CD4-positive, alpha-beta T cell (primary cell): ENCODE results near the gene FBXW4. TPM values are rescaled to one million over a fixed set of nuclear protein-coding genes. Genes with fewer than 3 reads are reported as not detected.

Experiments
- ATAC-seq: fragments of 200-7000 bp; cut with Tn5 transposase; one replicate; pipeline ENCODE4 v1.10.0; 2022; ENCODE audit warnings: mild to moderate bottlenecking; ENCODE audit not compliant: poor library complexity
- CTCF ChIA-PET: fragments of 350-600 bp; sonication (Branson Sonifier 250); formaldehyde crosslinking; loops from one replicate; lab custom pipeline; 2021; ENCODE audit warnings: antibody characterized with exemption, inconsistent platforms; lab: Charles Lee
- POLR2A ChIA-PET: fragments of 350-600 bp; sonication (Branson Sonifier 250); formaldehyde crosslinking; loops from one replicate; lab custom pipeline; 2021; ENCODE audit warnings: antibody characterized with exemption, inconsistent platforms; lab: Charles Lee
- DNase-seq, 14 experiments: peaks; one replicate each; pipeline ENCODE4 v3.0.0-alpha.2; 2013 to 2020; ENCODE audit warnings: mixed read lengths in 2 of 14
- H3K27ac ChIP-seq, 2 donors: one replicate each; pipeline versions ENCODE4 v1.5.1 to v1.7.0; 2013; ENCODE audit warnings: low read length in 2 of 2, low read depth in 1 of 2, mild to moderate bottlenecking in 1 of 2
- H3K27me3 ChIP-seq, 2 experiments: 1 replicate in 1 of 2; 2 replicates in 1 of 2; pipeline versions ENCODE4 v1.6.1 to v1.7.0; 2013; ENCODE audit warnings: low read length in 2 of 2, control low read depth in 1 of 2, mild to moderate bottlenecking in 1 of 2, moderate library complexity in 1 of 2; ENCODE audit not compliant: insufficient read depth in 2 of 2, control insufficient read depth in 1 of 2
- H3K36me3 ChIP-seq: one replicate; pipeline ENCODE4 v1.6.1; 2013; ENCODE audit warnings: low read length, control low read depth; ENCODE audit not compliant: insufficient read depth
- H3K4me1 ChIP-seq: one replicate; pipeline ENCODE4 v1.6.1; 2013; ENCODE audit warnings: low read length, control low read depth; ENCODE audit not compliant: insufficient read depth
- H3K4me3 ChIP-seq: one replicate; pipeline ENCODE4 v1.5.1; 2013; ENCODE audit warnings: mild to moderate bottlenecking, low read length, moderate library complexity
- H3K9me3 ChIP-seq, 2 experiments: 1 replicate in 1 of 2; 2 replicates in 1 of 2; pipeline versions ENCODE4 v1.6.1 to v1.7.0; 2013; ENCODE audit warnings: low read length in 2 of 2, mild to moderate bottlenecking in 2 of 2, control low read depth in 1 of 2, moderate library complexity in 1 of 2; ENCODE audit not compliant: control insufficient read depth in 1 of 2, insufficient read depth in 1 of 2
- H3K27ac Mint-ChIP-seq: one replicate; pipeline ENCODE4 v1.8.0; 2020; ENCODE audit warnings: mixed read lengths
- H3K27me3 Mint-ChIP-seq: one replicate; pipeline ENCODE4 v1.8.0; 2021; ENCODE audit warnings: mixed read lengths
- H3K36me3 Mint-ChIP-seq: one replicate; pipeline ENCODE4 v1.8.0; 2021; ENCODE audit warnings: low read depth, mixed read lengths
- H3K4me1 Mint-ChIP-seq: one replicate; pipeline ENCODE4 v1.8.0; 2021; ENCODE audit warnings: low read depth, mixed read lengths
- H3K4me3 Mint-ChIP-seq: one replicate; pipeline ENCODE4 v1.8.0; 2020; ENCODE audit warnings: mild to moderate bottlenecking, mixed read lengths
- H3K9me3 Mint-ChIP-seq: one replicate; pipeline ENCODE4 v1.8.0; 2020; ENCODE audit warnings: mixed read lengths
- intact Hi-C, 2 experiments: fragments of 100-400 bp; cut with DNase I in 1 of 2; cut with micrococcal nuclease in 1 of 2; formaldehyde crosslinking; loops; one replicate each; pipeline versions ENCODE4 v1.15.1 to v1.9.0; 2023 to 2025; cut with DNase I, micrococcal nuclease
- total RNA-seq, 174 experiments: library from RNA in 2 of 174; stranded (reverse) in 2 of 174; gene quantifications; one replicate each; pipeline ENCODE4 v1.2.3 and lab custom pipeline; 2021 to 2026
- TF ChIP-seq, protein P1 (sequence below): fragments of 200-600 bp; IDR thresholded peaks from one replicate; pipeline ENCODE4 v1.8.0; 2022; ENCODE audit warnings: antibody characterized with exemption, mild to moderate bottlenecking

Gene FBXW4
- total RNA-seq, 2 experiments from 2014 or later: 69.7 to 76.4 TPM

DNA sequence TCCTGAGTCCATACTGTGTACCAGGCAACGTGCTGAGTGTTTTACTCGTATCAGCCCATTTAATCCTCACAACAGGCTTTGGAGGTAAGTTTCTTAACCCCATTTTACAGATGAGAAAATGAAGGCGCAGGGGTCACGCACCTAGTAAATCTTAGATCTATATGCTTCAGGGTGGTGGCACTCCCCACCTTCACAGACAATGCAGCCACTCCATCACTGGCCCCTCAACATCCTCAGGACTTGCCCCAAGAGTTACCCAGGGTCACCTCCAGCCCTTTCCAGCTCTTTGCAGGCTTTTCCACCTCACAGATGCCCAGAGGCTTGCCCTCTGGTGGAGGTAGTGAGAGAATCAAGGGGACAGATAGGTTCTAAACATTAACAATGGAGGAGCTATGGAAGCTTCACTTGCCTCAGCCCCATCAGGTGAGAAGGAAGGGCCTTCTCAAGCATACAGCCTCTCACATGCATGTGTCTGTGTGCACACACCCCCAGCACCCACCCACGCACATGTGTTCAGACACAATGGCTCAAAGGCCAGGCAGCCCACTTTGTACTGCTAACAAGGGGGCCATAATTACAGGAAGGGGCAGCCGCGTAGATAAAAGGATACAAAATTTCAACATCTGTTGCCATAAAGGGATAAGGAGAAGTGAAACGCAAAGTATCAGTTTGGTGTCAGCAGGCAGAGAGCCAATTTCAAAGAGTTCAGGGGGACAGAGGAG is 77.7 kb downstream of the FBXW4 start:
- TF ChIP-seq, protein P1, sequence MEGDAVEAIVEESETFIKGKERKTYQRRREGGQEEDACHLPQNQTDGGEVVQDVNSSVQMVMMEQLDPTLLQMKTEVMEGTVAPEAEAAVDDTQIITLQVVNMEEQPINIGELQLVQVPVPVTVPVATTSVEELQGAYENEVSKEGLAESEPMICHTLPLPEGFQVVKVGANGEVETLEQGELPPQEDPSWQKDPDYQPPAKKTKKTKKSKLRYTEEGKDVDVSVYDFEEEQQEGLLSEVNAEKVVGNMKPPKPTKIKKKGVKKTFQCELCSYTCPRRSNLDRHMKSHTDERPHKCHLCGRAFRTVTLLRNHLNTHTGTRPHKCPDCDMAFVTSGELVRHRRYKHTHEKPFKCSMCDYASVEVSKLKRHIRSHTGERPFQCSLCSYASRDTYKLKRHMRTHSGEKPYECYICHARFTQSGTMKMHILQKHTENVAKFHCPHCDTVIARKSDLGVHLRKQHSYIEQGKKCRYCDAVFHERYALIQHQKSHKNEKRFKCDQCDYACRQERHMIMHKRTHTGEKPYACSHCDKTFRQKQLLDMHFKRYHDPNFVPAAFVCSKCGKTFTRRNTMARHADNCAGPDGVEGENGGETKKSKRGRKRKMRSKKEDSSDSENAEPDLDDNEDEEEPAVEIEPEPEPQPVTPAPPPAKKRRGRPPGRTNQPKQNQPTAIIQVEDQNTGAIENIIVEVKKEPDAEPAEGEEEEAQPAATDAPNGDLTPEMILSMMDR: no peak
- H3K27me3 Mint-ChIP-seq: no peaks in the 10 kb centered on the region
- Histone ChIP-seq H3K4me3 (no peak overlapping the region), H3K27me3 (no peaks in the 10 kb centered on the region), H3K36me3 (peaks cover 84% of the 10 kb centered on the region), H3K4me1 (no peaks in the 10 kb centered on the region), H3K27ac (no peak overlapping the region), H3K9me3 (no peaks in the 10 kb centered on the region)
- no peak for DNase-seq
- peaks cover 56% of the 10 kb centered on the region for H3K36me3 Mint-ChIP-seq
- peak overlapping the region; percentile 70 for H3K27ac Mint-ChIP-seq
- intact Hi-C loops: no loop called here
- no peaks in the 10 kb centered on the region for H3K9me3 Mint-ChIP-seq
- ATAC-seq: no peak
- no peak overlapping the region for H3K4me3 Mint-ChIP-seq
- CTCF ChIA-PET: no interaction called here
- POLR2A ChIA-PET: no interaction called here
- H3K4me1 Mint-ChIP-seq: no peaks in the 10 kb centered on the region

GRCh38 chr10:101616415-101617101 is 78.4 kb downstream of the FBXW4 start:
- CTCF ChIA-PET: no interaction called here
- DNase-seq (no peak), ATAC-seq (no peak)
- Histone ChIP-seq H3K4me1 (no peaks in the 10 kb centered on the region), H3K9me3 (no peaks in the 10 kb centered on the region), H3K27ac (no peak overlapping the region), H3K27me3 (no peaks in the 10 kb centered on the region), H3K4me3 (no peak overlapping the region), H3K36me3 (peaks cover 84% of the 10 kb centered on the region)
- TF ChIP-seq, protein P1: no peak
- intact Hi-C loops: no loop called here
- POLR2A ChIA-PET: no interaction called here
- no peaks in the 10 kb centered on the region for H3K27me3 Mint-ChIP-seq
- no peaks in the 10 kb centered on the region for H3K9me3 Mint-ChIP-seq
- no peaks in the 10 kb centered on the region for H3K4me1 Mint-ChIP-seq
- peaks cover 56% of the 10 kb centered on the region for H3K36me3 Mint-ChIP-seq
- H3K27ac Mint-ChIP-seq: no peak overlapping the region
- no peak overlapping the region for H3K4me3 Mint-ChIP-seq

DNA sequence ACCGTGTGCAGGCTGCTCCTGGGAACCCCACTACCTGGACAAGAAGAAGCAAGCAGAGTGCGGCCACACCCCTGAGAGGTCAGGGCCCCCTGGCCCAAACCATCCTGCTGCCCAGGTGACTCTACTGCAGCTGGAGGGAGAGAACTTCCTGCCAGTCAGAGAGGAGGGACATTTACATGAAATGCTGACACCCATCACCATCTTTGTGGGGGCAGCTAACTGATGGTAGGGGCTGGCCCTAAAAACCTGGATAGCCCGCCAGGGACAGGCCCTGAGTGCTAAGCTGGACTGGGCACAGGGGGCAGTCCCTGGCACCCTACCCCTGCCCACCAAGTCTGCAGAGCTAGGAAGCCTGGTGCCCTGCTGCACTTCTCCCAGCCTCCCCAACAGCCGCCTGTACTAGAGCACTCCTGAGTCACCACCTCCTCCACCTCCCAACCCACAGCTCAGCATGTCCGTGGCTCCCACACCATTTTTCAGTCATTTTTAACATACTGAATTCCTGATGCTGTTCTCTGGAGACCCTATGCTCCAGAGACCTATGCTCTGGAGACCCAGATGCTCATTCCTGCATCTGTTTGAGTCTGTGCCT is 79.3 kb downstream of the FBXW4 start:
- no peak overlapping the region for H3K27ac Mint-ChIP-seq
- Histone ChIP-seq H3K4me1 (no peaks in the 10 kb centered on the region), H3K9me3 (no peaks in the 10 kb centered on the region), H3K36me3 (peaks cover 84% of the 10 kb centered on the region), H3K27me3 (no peaks in the 10 kb centered on the region), H3K27ac (no peak overlapping the region), H3K4me3 (no peak overlapping the region)
- H3K36me3 Mint-ChIP-seq: peaks cover 55% of the 10 kb centered on the region
- ChIA-PET POLR2A (no interaction called here), CTCF (no interaction called here)
- no peak overlapping the region for H3K4me3 Mint-ChIP-seq
- DNase-seq (no peak), ATAC-seq (no peak)
- H3K9me3 Mint-ChIP-seq: no peaks in the 10 kb centered on the region
- TF ChIP-seq, protein P1: no peak
- H3K4me1 Mint-ChIP-seq: no peaks in the 10 kb centered on the region
- H3K27me3 Mint-ChIP-seq: no peaks in the 10 kb centered on the region
- intact Hi-C loops: no loop called here
